NCI-H2196 (cell line): ENCODE results near the gene C1orf210.
A peak's percentile ranks its signal among the peaks of the same experiment; 100 is the strongest.

Experiments used
- DNase-seq: peaks from one replicate; lab custom pipeline; 2025; ENCODE audit not compliant: unreplicated experiment; lab: John Stamatoyannopoulos, UW

C1orf210 gene

DNA sequence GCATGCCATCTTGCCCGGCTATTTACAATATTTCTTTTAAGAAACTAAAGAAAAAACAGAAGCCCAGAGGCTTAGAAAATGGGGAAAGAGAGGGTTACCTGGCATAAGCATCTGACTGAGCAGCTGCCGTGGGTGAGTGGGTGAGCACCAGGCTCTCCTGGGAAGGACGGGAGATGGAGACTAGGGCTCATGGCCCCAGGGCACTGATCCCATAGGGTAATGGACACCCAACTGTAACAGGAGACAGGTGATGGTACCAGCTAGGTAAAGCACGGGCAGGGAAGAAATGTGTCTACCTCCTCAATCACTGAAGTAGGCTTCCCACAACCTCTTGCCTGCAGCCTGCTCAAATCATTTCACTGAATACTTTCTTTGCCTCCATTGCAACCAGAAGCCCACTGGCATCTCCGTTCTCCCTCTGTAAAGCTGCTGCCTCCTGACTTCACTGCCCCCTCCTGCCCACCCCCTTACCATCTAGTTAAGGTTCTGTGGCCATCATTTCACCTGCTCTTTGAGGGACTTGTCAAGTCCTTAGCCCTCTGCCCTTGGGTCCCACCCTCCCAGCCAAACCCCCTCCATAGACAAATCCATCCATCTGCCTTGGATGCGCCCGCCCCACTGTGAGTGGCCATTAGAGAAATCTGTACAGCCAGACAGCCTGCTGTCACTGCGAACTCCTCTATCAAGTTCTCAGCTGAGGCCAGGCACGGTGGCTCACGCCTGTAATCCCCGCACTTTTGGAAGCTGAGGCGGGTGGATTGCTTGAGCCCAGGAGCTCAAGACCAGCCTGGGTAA is 9.4 kb downstream of the C1orf210 start:
- no peak for DNase-seq

- no peak for DNase-seq
Measured at GRCh38 chr1:43274804-43275180, 10.6 kb downstream of the C1orf210 start.

DNA sequence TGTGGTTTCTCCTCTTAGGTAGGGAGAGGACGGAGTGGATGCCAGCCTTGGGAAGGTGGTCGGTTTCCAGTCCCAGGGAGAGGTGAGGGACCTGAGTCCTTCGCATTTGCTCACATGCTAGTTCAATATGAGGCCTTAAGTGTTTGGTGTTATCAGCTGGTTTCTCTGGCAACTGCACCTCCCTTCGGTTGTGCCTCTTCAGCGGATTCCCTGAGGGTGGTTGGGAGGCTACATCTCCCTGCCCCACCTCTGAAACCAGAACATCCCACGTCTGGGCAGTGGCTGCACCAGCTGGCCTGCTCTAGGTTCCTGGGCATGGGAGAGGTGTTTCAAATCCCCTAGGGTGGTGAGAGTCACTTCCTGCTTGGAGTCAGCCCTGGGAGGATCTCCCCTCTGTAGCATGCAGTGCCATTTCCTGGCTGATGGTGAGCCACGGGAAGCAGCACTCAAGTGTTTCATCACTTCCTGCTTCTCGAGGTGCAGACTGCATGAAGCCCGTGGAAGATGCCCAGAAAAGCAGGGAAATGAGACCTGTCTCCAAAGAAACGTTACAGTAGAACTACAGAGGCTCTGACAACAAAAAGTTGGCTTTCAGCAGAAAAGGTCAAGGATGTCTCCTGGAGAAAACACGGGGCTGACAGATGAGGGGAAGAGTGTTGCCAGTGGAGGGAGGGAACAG is 11.1 kb downstream of the C1orf210 start:
- peak; percentile 22 for DNase-seq

- DNase-seq, result no peak
Measured at GRCh38 chr1:43273708-43274107, 11.7 kb downstream of the C1orf210 start.

DNA sequence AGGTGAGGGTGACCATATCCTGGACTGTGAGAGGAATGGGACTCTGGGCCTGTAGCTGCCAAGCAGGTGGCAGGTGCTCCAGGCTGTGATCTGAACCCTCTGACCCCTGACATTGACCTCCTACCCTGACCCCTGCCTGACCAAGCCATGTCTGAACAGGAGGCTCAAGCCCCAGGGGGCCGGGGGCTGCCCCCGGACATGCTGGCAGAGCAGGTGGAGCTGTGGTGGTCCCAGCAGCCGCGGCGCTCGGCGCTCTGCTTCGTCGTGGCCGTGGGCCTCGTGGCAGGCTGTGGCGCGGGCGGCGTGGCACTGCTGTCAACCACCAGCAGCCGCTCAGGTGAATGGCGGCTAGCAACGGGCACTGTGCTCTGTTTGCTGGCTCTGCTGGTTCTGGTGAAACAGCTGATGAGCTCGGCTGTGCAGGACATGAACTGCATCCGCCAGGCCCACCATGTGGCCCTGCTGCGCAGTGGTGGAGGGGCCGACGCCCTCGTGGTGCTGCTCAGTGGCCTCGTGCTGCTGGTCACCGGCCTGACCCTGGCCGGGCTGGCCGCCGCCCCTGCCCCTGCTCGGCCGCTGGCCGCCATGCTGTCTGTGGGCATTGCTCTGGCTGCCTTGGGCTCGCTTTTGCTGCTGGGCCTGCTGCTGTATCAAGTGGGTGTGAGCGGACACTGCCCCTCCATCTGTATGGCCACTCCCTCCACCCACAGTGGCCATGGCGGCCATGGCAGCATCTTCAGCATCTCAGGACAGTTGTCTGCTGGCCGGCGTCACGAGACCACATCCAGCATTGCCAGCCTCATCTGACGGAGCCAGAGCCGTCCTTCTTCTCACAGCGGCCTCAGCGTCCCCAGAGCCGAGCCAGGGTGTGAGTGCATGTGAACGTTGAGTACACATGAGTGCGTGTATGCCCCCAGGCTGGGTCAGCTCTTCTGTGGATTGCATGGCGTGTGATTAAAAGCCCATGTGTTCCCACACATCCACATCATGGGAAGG is 12.5 kb downstream of the C1orf210 start:
- DNase-seq, result no peak

DNA sequence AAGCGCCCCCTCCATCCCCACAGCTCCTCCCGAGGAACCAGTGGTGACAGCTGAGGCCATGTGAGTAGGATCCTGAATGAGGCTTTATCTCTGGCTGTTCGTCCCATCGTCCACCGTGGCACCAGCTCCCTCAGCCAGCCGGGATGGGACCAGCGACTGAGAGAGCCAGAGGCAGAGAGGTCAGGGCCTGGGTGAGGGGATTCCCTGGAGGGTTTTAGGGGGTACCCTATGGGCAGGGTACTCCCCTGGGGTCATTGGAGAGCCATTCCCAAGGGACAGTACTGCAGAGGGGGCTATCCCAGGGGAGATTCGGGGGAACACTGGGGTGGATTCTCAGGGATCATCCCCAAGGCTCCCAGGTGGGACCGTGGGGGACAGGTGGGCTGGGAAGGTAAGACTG is 13.2 kb downstream of the C1orf210 start:
- no peak for DNase-seq

DNA sequence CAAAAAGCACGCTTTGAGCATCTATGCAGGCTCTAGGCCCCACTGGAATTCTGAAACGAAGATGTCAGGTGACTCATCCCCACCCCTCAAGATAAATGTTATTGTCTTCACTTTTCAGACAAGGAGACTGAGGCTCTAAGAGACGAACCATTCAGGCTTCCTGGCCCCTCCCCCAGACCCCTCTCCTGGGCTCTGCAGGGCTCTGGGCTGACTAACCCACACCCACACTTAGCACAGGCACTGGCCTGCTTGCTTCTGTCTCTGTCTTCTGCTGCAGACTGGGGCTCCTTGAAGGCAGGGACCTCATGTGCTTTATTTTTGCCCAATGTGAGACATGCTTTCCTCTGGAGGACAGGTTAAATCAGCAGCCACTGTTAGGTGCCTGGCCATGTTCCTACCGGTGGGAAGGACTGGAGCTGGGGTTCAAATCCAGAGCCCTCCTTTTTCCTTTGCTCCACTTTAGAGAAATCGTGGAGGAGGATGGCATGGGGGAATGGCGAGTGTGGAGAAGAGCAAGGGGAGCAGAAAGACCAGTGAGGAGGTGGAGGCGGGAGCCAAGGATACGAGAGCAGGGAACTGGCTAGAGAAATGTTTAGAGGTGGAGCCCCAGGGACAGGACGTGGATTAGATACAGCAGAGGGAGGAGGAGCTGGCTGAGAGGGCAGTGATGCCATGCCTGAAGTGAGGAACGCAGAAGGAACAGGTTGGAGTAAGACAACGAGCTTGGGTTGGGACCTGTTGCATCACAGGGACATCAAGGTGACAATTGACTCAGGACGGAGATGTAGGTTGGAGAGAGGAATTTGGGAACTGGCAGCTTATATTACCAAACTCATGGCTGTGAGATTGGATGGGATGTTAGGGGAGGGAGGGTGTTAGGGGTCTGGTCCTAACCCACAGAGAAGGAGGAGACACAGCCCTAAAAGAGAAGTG is 13.9 kb downstream of the C1orf210 start:
- DNase-seq, result no peak

GRCh38 chr1:43270421-43271095 is 14.8 kb downstream of the C1orf210 start:
- peak; percentile 20 for DNase-seq

GRCh38 chr1:43269627-43270375 is 15.6 kb downstream of the C1orf210 start, which contains the start of gene TMEM125:
Gene TMEM125 (plus strand): TSS chr1:43269983. CDS start chr1:43272723, 2,740 bp downstream.
- peak; percentile 5 for DNase-seq

- no peak for DNase-seq
Measured at GRCh38 chr1:43267818-43268425, 17.5 kb downstream of the C1orf210 start.

GRCh38 chr1:43267291-43267805 is 18.0 kb downstream of the C1orf210 start:
- DNase-seq, result no peak

DNA sequence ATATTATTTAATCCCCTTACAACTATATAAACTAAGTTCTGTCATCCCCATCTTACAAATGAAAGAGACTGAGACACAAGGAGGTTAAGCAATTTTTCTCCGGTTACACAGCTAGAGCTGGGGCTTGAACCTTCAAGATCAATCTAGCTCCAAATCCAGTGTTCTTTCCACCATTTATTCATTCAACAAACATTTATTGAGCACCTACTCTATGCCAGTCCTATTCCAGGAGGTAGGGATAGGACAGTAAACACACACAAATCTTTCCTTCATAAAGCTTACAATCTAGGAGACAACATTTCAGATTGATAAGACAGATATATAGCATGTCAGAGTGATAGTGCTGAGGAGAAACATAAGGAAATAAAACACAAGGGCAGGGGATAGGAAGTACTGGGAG is 18.5 kb downstream of the C1orf210 start:
- DNase-seq, result no peak

DNA sequence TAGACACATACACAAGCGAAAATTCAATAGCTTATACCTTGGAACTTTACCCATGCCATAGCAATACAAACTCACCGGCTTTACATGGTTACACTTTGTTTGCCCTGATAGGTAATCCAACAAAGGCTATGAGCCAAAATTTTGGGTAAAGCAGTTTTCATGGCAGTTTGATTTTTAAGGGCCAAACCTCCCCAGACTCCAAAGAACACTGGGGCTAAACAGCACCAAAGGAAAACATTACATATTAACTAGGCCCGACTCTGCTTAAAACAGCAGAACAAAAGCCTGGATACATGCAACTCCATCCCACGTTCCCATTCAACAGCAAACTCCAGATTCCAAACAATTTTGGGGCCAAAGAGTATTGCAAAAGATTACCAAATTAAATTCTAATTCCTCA is 19.9 kb downstream of the C1orf210 start:
- no peak for DNase-seq

DNA sequence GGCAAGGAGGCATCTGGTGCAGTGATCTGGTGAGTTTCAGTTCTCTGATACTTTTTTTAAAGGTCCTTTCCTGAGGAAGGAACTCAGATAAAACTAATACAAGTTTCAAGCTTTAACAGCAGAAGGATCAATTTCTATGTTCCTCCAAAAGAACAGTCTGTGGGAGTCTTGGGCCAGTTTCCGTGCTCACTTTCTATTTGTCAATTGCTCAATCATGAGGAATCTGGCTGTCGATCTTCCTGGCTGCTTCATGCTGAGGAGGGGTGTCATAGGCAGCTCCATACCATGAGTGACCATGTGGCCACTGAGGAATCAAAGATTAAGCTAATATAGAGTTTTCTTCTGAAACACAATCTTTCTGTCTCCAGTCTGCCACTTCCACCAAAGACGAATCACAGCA is 27.0 kb downstream of the C1orf210 start:
- DNase-seq, result no peak

- DNase-seq, result peak; percentile 64
Measured at GRCh38 chr1:43256675-43257570, 28.5 kb downstream of the C1orf210 start.

- DNase-seq, result no peak
Measured at GRCh38 chr1:43255438-43256210, 29.8 kb downstream of the C1orf210 start.
